ENCODE results near the gene PABPN1L. TPM values are rescaled to one million over a fixed set of nuclear protein-coding genes. Genes with fewer than 3 reads are reported as not detected.

Gene PABPN1L
- total RNA-seq, 1 experiment from 2014 or later: not detected

DNA sequence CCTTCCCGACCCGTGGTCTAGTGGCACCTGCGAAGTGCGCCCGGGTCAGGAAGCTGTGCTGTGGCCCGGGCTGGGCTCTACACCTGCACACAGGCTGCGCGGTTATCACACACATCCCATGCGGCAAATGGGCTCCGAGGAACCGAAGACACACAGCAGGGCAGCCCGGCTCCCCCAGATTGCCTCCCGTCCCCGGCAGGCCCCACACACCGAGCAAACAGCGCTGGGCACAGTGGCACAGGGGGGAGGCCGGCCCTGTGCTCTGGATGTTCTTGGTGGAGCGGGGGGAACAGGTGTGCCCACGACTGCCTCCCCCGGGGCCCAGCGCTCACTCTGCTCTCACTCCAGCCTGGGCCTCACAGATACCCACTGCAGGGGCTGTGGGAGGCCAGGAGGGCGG is 28.9 kb upstream of the PABPN1L start:
- Histone ChIP-seq H3K14ac (ENCODE audit: insufficient read depth, low read length) (no peak overlapping the region), H3K27ac (ENCODE audit: insufficient read length, low read depth, low read length) (no peak overlapping the region), H2BK12ac (ENCODE audit: insufficient read length, low read depth, low read length) (no peak overlapping the region), H3K56ac (ENCODE audit: insufficient read length, low read depth, low read length) (no peak overlapping the region), H3K79me2 (ENCODE audit: insufficient read depth, low read length) (no peaks in the 10 kb centered on the region), H4K91ac (ENCODE audit: insufficient read length, low read depth, low read length) (no peak overlapping the region), H2BK120ac (ENCODE audit: low read depth, low read length, poor library complexity, severe bottlenecking) (no peak overlapping the region), H3K4me2 (ENCODE audit: insufficient read depth, insufficient read length, low read length) (no peak overlapping the region), H3K23me2 (ENCODE audit: insufficient read length, low read depth, low read length, poor library complexity, severe bottlenecking) (no peaks in the 10 kb centered on the region), H3T11ph (ENCODE audit: low read length) (no peak overlapping the region), H2BK20ac (ENCODE audit: low read depth, low read length, poor library complexity, severe bottlenecking) (no peak overlapping the region), H3K18ac (ENCODE audit: insufficient read length, low read depth, low read length) (no peak overlapping the region), H2BK15ac (ENCODE audit: low read depth, low read length) (no peak overlapping the region), H2AK5ac (ENCODE audit: insufficient read length, low read length) (no peak overlapping the region), H3K9me3 (ENCODE audit: control insufficient read depth, low read depth, low read length) (no peaks in the 10 kb centered on the region), H3K4me1 (ENCODE audit: insufficient read depth, low read length) (no peaks in the 10 kb centered on the region), H3K4ac (ENCODE audit: low read depth, low read length) (no peak overlapping the region), H2AFZ (ENCODE audit: low read length) (no peak overlapping the region), H4K5ac (ENCODE audit: insufficient read length, low read depth, low read length) (no peak overlapping the region), H2BK5ac (ENCODE audit: insufficient read length, low read length) (no peak overlapping the region), H3K79me1 (ENCODE audit: insufficient read depth, low read depth, low read length, poor library complexity, severe bottlenecking) (no peaks in the 10 kb centered on the region), H4K8ac (replicated peaks; ENCODE audit: insufficient read length, low read depth, low read length) (no peak overlapping the region), H4K20me1 (ENCODE audit: control insufficient read depth, insufficient read depth, insufficient read length) (no peaks in the 10 kb centered on the region), H3K23ac (ENCODE audit: insufficient read length, low read depth, low read length) (no peak overlapping the region), H3K9ac (ENCODE audit: extremely low read depth, insufficient read length, low read length) (no peak overlapping the region), H3K27me3 (ENCODE audit: insufficient read depth, low read length) (no peaks in the 10 kb centered on the region)
- DNase-seq: no peak
- Mint-ChIP-seq H3K4me1 (no peaks in the 10 kb centered on the region), H3K9me3 (peaks cover 0 to 2% of the 10 kb centered on the region in 2 experiments; a peak in 1 of 5 replicates), H3K36me3 (ENCODE audit: insufficient read depth in 1 of 3, low read depth in 3 of 3) (no peaks in the 10 kb centered on the region), H3K27me3 (ENCODE audit: low read depth) (no peaks in the 10 kb centered on the region; the same call in 1 of the 2 replicates), H3K27ac (no peak overlapping the region), H3K4me3 (no peak overlapping the region)
- WGBS (ENCODE audit: extremely low coverage, insufficient read length, low lambda C conversion rate): no CpG with 5 or more reads among the region's 22 CpGs
- TF ChIP-seq CTCF (conservative IDR thresholded peaks at IDR 0.05): no peak
